Neural cell (in vitro differentiated cells): Measurements from ENCODE around the gene MAGI1. TPM values are rescaled to one million over a fixed set of nuclear protein-coding genes. Genes with fewer than 3 reads are reported as not detected.

ENCODE experiments used
- H2AFZ ChIP-seq: fragments of 200-600, 300-800 bp; sonication (generic), shearing (Covaris generic); 2 replicates; pipeline ENCODE4 v1.6.0; 2014; ENCODE audit warnings: low read depth, mild to moderate bottlenecking, antibody characterized with exemption, low read length, moderate library complexity
- H3F3A ChIP-seq: fragments of 200-600 bp; shearing (Covaris generic); 2 replicates; pipeline ENCODE4 v1.6.1; 2016; ENCODE audit warnings: mild to moderate bottlenecking, moderate library complexity, mixed read lengths, antibody characterized with exemption, low read length; ENCODE audit not compliant: insufficient read depth, poor library complexity, severe bottlenecking
- H3K27ac ChIP-seq: fragments of 200-600, 300-800 bp; sonication (generic), shearing (Covaris generic); 2 replicates; pipeline ENCODE4 v1.5.1; 2014; ENCODE audit warnings: mild to moderate bottlenecking, low read length, moderate library complexity
- H3K27me3 ChIP-seq: fragments of 300-800, 200-600 bp; sonication (generic), shearing (Covaris generic); 2 replicates; pipeline ENCODE4 v1.6.0; 2014; ENCODE audit warnings: mild to moderate bottlenecking, low read depth, low read length, moderate library complexity; ENCODE audit not compliant: insufficient read depth
- H3K36me3 ChIP-seq: fragments of 300-800, 200-600 bp; sonication (generic), shearing (Covaris generic); 2 replicates; pipeline ENCODE4 v1.5.1; 2014; ENCODE audit warnings: mild to moderate bottlenecking, antibody characterized with exemption, low read length, moderate library complexity; ENCODE audit not compliant: insufficient read depth
- H3K4me2 ChIP-seq: fragments of 300-800, 200-600 bp; sonication (generic), shearing (Covaris generic); 2 replicates; pipeline ENCODE4 v1.6.0; 2014; ENCODE audit warnings: mild to moderate bottlenecking, low read length
- H3K4me3 ChIP-seq: fragments of 300-800, 200-600 bp; sonication (generic), shearing (Covaris generic); 2 replicates; pipeline ENCODE4 v1.5.1; 2014; ENCODE audit warnings: mild to moderate bottlenecking, low read length, moderate library complexity
- H3K79me2 ChIP-seq: fragments of 200-600 bp; shearing (Covaris generic); replicated peaks from 2 replicates; pipeline ENCODE4 v1.6.0; 2014; ENCODE audit warnings: mild to moderate bottlenecking, low read length, moderate library complexity; ENCODE audit not compliant: insufficient read depth
- H3K9ac ChIP-seq: fragments of 300-800, 200-600 bp; sonication (generic), shearing (Covaris generic); 2 replicates; pipeline ENCODE4 v1.6.1; 2016; ENCODE audit warnings: mild to moderate bottlenecking, low read length, mixed read lengths
- H3K9me2 ChIP-seq: fragments of 200-600 bp; shearing (Covaris generic); 2 replicates; pipeline ENCODE4 v1.6.1; 2016; ENCODE audit warnings: mild to moderate bottlenecking, low read length, mixed read lengths; ENCODE audit not compliant: insufficient read depth
- H3K9me3 ChIP-seq: fragments of 200-600, 300-800 bp; sonication (generic), shearing (Covaris generic); 2 replicates; pipeline ENCODE4 v1.6.1; 2016; ENCODE audit warnings: mild to moderate bottlenecking, mixed run types, low read length, moderate library complexity, mixed read lengths
- H4K20me1 ChIP-seq: fragments of 200-600 bp; shearing (Covaris generic); 2 replicates; pipeline ENCODE4 v1.6.1; 2016; ENCODE audit warnings: mild to moderate bottlenecking, mixed run types; ENCODE audit not compliant: insufficient read depth
- EP300 ChIP-seq: fragments of 450-650 bp; conservative IDR thresholded peaks from 2 replicates; pipeline ENCODE4 v1.6.1; 2014; ENCODE audit warnings: antibody characterized with exemption, mild to moderate bottlenecking, moderate library complexity; ENCODE audit not compliant: poor library complexity, severe bottlenecking
- EZH2 ChIP-seq: fragments of 200-600, 300-800 bp; shearing (Covaris generic), sonication (generic); IDR thresholded peaks from 2 replicates; pipeline ENCODE4 v1.6.1; 2014; ENCODE audit warnings: antibody characterized with exemption, low read length, borderline replicate concordance, mild to moderate bottlenecking; ENCODE audit not compliant: insufficient read depth, poor library complexity, severe bottlenecking
- MXI1 ChIP-seq: fragments of 450-650 bp; conservative IDR thresholded peaks from 2 replicates; pipeline ENCODE4 v1.6.1; 2014; ENCODE audit warnings: antibody characterized with exemption, mild to moderate bottlenecking; ENCODE audit not compliant: poor library complexity, severe bottlenecking
- POLR2AphosphoS5 ChIP-seq: IDR thresholded peaks from 2 replicates; pipeline ENCODE4 v1.6.1; 2012
- RAD21 ChIP-seq: fragments of 450-650 bp; conservative IDR thresholded peaks from 2 replicates; pipeline ENCODE4 v1.6.1; 2014; ENCODE audit warnings: antibody characterized with exemption, mild to moderate bottlenecking, moderate library complexity
- SMC3 ChIP-seq: fragments of 450-650 bp; conservative IDR thresholded peaks from 2 replicates; pipeline ENCODE4 v1.6.1; 2014; ENCODE audit warnings: antibody characterized with exemption, mild to moderate bottlenecking, moderate library complexity; ENCODE audit not compliant: poor library complexity
- TAF1 ChIP-seq: IDR thresholded peaks from 2 replicates; pipeline ENCODE4 v1.6.1; 2012; ENCODE audit warnings: low read depth
- polyA plus RNA-seq: library from polyadenylated mRNA; depleted of rRNA; stranded (reverse); fragments of >200 nt; gene quantifications from 2 replicates; pipeline ENCODE4 v1.2.3, GENCODE V29; 2014
- TF ChIP-seq, protein P1 (sequence below): fragments of 450-650 bp; IDR thresholded peaks from 2 replicates; pipeline ENCODE4 v1.5.1; 2014; ENCODE audit warnings: antibody characterized with exemption, mild to moderate bottlenecking, moderate library complexity; ENCODE audit not compliant: poor library complexity, severe bottlenecking
- TF ChIP-seq, protein P2 (sequence below): IDR thresholded peaks from 2 replicates; pipeline ENCODE4 v1.6.1; 2012; ENCODE audit warnings: borderline replicate concordance

Gene MAGI1
- polyA plus RNA-seq, 1 donor from 2014 or later, result 44.7 TPM

DNA sequence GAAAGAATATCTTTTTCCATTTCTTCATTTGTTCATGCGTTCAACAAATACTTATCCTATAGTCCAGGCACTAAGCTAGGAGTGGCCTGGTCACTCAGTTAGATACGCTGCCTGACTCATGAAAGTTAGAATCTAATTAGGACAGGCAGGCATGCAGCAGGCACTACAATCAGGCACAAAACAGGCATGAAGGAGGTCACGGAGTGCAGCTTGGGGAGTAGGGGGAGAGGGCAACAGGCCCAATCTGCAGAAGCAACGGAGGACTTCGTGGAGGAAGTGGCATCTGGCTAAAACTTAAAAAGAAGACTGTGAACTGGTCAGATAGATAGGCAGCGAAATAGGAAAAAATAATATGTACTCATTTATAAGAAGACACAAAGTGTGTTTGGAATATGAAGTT is 420.9 kb downstream of the MAGI1 start:
- no peaks in the 10 kb centered on the region for H3K9me2 ChIP-seq
- TF ChIP-seq MXI1 (no peak), POLR2AphosphoS5 (no peak), SMC3 (no peak), TAF1 (no peak), EP300 (no peak), EZH2 (no peak), RAD21 (no peak)
- TF ChIP-seq, protein P1, sequence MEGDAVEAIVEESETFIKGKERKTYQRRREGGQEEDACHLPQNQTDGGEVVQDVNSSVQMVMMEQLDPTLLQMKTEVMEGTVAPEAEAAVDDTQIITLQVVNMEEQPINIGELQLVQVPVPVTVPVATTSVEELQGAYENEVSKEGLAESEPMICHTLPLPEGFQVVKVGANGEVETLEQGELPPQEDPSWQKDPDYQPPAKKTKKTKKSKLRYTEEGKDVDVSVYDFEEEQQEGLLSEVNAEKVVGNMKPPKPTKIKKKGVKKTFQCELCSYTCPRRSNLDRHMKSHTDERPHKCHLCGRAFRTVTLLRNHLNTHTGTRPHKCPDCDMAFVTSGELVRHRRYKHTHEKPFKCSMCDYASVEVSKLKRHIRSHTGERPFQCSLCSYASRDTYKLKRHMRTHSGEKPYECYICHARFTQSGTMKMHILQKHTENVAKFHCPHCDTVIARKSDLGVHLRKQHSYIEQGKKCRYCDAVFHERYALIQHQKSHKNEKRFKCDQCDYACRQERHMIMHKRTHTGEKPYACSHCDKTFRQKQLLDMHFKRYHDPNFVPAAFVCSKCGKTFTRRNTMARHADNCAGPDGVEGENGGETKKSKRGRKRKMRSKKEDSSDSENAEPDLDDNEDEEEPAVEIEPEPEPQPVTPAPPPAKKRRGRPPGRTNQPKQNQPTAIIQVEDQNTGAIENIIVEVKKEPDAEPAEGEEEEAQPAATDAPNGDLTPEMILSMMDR, result no peak
- TF ChIP-seq, protein P2, sequence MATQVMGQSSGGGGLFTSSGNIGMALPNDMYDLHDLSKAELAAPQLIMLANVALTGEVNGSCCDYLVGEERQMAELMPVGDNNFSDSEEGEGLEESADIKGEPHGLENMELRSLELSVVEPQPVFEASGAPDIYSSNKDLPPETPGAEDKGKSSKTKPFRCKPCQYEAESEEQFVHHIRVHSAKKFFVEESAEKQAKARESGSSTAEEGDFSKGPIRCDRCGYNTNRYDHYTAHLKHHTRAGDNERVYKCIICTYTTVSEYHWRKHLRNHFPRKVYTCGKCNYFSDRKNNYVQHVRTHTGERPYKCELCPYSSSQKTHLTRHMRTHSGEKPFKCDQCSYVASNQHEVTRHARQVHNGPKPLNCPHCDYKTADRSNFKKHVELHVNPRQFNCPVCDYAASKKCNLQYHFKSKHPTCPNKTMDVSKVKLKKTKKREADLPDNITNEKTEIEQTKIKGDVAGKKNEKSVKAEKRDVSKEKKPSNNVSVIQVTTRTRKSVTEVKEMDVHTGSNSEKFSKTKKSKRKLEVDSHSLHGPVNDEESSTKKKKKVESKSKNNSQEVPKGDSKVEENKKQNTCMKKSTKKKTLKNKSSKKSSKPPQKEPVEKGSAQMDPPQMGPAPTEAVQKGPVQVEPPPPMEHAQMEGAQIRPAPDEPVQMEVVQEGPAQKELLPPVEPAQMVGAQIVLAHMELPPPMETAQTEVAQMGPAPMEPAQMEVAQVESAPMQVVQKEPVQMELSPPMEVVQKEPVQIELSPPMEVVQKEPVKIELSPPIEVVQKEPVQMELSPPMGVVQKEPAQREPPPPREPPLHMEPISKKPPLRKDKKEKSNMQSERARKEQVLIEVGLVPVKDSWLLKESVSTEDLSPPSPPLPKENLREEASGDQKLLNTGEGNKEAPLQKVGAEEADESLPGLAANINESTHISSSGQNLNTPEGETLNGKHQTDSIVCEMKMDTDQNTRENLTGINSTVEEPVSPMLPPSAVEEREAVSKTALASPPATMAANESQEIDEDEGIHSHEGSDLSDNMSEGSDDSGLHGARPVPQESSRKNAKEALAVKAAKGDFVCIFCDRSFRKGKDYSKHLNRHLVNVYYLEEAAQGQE, result no peak
- H3K36me3 ChIP-seq, result no peaks in the 10 kb centered on the region
- H3K27me3 ChIP-seq, result no peaks in the 10 kb centered on the region
- H3F3A ChIP-seq, result no peaks in the 10 kb centered on the region
- H3K4me2 ChIP-seq, result no peak overlapping the region
- no peak overlapping the region for H2AFZ ChIP-seq
- H3K9me3 ChIP-seq, result no peaks in the 10 kb centered on the region
- no peaks in the 10 kb centered on the region for H3K79me2 ChIP-seq
- H3K27ac ChIP-seq, result no peak overlapping the region
- H3K9ac ChIP-seq, result no peak overlapping the region
- no peak overlapping the region for H3K4me3 ChIP-seq
- no peaks in the 10 kb centered on the region for H4K20me1 ChIP-seq

DNA sequence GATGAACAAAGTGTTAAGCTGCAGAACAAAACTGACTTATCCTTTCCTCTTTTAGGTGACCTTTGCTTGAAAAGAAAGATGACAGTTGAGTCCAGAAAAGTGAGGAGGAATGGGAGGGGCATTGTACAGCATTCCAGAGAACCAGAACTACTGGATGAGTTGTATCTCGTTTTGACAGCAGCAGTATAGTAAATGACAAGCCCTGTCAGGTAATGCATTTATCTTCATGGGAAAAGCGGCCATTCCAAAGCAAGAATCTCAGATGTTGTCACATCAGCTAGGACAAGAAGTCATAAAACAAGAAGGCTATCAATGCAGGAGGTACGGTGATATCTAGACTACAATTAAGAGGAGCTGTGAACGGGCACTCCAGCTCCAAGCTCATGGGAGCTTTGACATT is 421.5 kb downstream of the MAGI1 start:
- no peaks in the 10 kb centered on the region for H3F3A ChIP-seq
- H3K4me2 ChIP-seq, result no peak overlapping the region
- H3K36me3 ChIP-seq, result no peaks in the 10 kb centered on the region
- H3K4me3 ChIP-seq, result no peak overlapping the region
- H3K9me2 ChIP-seq, result no peaks in the 10 kb centered on the region
- H3K79me2 ChIP-seq, result no peaks in the 10 kb centered on the region
- no peak overlapping the region for H3K9ac ChIP-seq
- H3K9me3 ChIP-seq, result no peaks in the 10 kb centered on the region
- H3K27ac ChIP-seq, result no peak overlapping the region
- no peaks in the 10 kb centered on the region for H4K20me1 ChIP-seq
- TF ChIP-seq, protein P2, result no peak
- peak; percentile 80 for TF ChIP-seq EP300
- no peak for TF ChIP-seq RAD21
- TF ChIP-seq EZH2, result no peak
- TF ChIP-seq, protein P1, result no peak
- no peak for TF ChIP-seq TAF1
- TF ChIP-seq SMC3, result no peak
- peak; percentile 78 for TF ChIP-seq POLR2AphosphoS5
- no peak for TF ChIP-seq MXI1
- H2AFZ ChIP-seq, result no peak overlapping the region
- H3K27me3 ChIP-seq, result no peaks in the 10 kb centered on the region
